ENCODE results near the gene AKAP11.

AKAP11 gene

DNA sequence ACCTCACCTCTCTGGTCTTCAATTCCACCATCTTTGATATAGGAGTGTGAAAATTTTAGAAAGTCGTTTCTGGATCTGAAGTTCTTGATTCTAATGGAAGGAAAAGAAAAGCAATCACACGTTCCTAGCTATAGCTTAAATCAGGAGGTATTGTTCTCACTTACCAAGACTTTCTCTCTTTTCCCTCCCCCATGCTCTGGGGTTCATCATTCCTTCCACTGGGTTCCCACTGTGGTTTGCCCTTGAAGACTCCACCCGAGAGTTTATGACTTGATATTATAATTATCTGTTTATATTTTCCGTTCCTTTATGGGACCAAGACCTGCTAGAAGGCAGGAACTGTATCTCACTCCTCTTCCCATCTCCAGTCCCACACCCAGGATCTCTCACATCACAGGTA lies 76.6 kb downstream of the AKAP11 start:
- DNase-seq = no peak

DNA sequence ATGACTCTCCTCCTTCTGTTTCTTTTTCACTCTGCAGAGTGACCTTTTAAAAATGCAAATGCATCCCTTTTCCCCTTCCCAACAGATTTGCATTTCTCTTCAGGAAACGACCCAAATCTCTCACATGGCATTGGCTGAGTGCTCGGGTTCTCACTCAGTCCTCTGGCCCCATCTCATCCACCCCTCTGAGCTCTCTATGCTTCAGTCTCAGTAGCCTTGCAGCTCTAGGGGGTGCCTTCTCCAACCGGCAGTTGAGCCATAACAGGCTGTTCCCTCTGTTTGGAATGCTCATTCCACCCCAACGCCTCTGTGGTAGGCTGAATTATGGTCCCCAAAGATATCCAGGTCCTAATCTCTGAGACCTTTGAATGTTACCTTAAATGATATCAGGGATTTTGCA lies 78.2 kb downstream of the AKAP11 start:
- DNase-seq = no peak

DNA sequence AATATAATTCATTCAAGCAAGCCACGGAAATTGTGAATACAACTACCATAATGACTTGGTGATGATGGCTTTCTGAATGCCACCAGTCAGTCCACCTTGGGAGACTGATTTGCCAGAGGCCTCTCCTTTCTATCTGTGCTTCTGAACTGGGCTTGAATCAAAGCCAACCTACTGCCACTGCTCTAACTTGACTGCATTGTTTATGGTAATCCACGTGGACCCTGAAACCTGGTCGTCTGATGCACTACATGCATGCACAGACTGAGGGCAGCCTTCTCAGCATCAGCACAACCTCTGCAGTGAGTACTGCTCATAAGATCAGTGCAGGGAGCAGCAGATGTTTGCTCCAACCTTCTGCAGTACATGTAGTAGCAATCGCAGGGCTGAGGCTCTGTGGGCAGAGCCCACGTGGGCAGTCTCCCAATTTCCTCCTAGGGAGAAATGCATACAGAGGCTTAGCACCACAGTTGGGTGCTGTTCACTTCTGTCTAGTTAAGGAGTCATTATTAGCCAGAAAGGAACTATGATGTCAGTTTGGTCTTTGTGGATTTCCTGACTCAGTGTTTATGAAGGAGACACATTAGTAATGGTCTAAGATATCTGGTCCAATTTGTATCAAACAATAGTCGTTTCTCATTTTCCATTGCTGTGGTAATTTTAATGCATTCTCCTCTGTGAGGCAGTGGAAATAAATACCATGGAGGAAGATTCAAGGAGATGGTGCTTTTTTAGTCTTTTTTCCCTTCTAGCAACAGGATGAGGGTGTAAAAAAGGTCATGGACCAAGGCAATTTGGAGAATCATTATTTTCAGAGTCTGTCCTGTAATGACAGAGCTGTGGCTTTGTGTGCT lies 82.5 kb downstream of the AKAP11 start:
- no peak for DNase-seq

DNA sequence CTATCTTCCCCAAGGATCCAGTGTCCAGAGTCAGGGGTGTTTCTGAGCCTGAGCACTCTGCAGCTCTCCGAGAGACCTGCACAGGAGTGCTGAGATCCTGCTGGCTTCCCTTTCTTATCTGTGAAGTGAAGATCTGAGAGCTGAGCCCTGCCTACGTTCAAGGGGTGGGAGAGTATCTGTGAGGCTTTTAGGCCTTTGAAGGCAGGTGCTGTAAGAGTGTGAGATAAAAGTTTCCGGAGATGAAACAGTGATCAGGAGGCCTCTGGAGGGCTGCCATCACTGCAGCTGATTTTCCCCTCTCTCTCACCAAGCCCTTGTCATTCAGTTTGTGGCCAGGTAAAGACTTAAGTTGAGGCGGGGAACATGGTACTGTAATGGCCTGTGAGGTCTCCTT lies 83.1 kb downstream of the AKAP11 start:
- DNase-seq = no peak

DNA sequence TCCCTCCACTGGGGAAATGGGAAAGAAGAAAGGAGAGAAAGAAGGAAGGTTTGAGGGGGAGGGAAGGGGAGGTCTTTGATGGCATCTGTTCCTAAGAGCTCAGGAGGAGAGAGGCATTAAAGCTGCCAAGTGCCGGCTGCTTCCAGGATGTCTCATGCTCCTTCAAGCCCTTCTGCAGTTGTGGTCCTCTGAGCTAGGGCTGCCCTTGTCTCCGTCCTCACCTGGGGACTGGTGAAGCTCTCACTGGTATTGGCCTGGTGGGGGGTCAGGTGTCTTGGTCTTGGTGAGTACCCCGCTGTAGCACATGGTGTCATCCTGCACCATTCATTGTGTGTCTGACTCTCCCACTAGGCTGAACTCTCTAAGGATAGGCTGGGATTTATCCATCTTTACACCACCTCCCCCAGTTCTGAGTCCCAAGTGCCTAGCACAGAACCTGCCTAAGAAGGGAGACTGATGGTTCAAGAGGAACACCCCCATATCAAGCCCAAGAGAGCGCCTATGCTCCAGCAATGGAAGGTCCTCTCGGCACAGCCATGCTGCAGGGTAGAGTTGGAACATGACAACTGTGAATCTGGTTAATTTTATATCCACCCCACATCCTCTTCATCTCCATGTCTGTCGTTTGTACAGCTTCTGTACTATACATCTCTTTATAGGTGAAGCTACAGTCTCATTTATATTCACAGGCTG lies 83.7 kb downstream of the AKAP11 start:
- no peak for DNase-seq

DNA sequence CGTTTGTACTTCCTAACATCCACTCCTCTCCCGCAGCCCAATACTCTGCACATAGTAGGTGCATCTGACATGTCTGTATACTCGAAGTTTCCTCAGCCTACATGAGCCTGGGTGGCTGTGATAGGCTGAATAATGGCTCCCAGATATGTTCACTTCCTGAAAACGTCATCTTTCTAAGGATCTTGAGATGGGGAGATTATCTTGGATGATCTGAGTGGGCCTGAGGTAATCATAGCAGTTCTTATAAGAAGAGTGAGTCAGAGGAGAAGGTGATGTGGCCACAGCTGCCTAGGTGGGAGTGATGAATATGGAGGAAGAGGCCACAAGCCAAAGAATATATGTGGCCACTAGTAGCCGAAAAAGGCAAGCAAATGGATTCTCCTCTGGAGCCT lies 84.2 kb downstream of the AKAP11 start:
- no peak for DNase-seq

DNA sequence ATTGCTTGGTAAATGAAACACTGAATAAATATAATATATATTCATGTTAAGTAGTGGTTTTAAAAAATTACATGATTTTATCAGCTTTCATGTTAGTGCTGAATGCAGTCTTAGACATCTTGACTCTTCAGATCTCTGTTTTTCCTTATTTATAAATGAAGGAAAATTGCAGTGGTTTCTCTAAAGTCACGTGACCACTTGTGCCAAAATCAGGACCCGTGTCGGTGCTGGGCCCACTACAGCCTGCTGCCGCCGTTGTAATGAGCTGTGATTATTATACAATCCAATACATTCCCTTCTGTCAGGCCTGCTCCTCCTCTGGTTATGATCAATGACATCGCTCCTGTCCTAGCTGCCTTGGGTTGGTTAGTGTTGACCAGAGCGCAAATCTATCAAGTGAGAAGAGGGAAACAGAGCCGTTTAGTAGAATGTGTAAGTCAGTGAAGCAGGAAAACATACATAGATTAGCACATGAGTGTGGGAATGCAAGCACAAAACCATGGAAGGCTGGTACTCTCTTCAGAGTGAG lies 88.2 kb downstream of the AKAP11 start:
- DNase-seq = no peak

DNA sequence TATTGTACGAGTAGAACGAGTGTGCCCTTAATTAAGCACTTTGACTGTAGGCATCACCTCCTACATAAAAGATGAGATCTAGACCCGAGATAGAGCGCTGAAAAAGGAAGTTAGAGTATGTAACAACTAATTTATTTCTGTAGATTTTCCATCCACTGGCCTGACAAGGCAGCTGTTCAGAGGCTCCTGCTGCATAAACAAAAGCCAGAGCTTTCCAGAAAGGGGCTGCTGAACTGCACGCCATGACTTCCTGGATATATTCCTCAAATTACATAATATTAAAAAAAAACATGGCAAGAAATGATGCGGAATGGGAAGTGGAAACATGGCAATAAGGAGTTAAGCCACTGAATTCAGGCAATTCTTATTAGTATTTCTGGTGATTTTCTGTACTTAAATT lies 89.7 kb downstream of the AKAP11 start:
- no peak for DNase-seq

DNA sequence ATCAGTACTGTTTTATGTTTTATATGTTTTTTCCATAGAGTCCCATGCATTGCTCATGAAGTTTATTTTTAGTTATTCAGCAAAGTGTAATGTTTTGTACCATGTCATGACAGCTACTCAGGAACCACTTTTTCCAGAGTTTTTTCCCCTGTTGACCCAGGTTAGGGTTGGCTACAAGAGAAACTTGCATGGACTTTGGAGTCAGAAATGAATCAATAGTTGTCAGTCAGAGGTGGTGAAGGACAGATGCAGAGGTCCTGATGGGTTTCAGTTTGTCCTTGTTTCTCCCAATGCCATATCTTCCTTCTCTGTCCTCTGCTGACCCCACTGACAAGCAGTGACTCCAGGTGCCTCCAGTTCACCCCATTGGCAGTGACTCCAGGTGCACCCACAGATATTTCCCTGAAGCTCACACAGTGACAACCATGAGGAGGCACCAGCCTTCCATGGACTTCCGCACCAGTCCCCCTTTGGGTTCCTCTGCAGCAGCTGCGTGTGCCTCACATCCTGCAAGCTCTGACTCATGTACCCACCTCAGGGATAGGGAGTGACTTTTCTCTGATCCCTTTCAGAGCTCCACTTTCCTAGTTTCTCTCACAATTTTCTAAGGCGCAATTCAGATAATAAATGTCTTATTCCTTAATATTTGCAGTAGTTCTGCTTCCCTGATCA lies 92.1 kb downstream of the AKAP11 start:
- DNase-seq = no peak

DNA sequence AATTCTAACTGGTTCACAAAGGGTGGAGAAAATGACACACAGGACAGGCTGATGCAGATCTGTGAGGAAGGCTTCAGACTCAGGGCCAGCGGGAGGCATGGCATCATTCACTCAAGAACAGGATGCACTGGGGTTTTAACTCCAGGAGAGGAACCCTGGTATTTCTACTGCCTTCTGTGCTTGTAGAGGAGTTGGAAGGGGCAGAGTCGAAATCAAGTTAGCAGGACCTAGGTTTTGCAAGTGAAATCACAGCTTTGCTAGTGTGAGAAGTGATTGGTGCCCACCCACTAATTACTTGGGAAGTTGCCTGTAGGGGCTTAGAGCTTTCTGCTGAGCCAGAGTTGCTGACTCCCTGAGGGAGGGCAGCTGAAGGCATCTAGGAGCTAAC lies 92.7 kb downstream of the AKAP11 start:
- DNase-seq = no peak

DNA sequence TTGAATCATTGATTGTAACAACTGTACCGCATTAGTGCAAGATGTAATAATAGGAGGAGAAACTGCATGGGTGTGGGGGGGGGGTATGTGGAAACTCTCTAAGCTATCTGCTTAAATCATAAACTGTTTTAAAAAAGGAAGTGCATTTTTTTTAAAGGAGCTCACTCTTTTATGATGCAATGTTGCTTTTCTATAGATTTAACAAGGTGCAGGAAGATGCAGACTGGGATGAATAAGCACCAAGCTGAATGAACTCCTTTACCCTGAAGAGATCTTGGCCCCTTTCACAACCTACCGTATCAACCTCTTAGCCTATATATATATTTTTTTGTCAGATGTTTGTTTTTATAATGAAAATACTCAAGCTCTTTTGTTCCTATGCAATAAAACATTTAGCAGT lies 95.9 kb downstream of the AKAP11 start:
- no peak for DNase-seq

DNA sequence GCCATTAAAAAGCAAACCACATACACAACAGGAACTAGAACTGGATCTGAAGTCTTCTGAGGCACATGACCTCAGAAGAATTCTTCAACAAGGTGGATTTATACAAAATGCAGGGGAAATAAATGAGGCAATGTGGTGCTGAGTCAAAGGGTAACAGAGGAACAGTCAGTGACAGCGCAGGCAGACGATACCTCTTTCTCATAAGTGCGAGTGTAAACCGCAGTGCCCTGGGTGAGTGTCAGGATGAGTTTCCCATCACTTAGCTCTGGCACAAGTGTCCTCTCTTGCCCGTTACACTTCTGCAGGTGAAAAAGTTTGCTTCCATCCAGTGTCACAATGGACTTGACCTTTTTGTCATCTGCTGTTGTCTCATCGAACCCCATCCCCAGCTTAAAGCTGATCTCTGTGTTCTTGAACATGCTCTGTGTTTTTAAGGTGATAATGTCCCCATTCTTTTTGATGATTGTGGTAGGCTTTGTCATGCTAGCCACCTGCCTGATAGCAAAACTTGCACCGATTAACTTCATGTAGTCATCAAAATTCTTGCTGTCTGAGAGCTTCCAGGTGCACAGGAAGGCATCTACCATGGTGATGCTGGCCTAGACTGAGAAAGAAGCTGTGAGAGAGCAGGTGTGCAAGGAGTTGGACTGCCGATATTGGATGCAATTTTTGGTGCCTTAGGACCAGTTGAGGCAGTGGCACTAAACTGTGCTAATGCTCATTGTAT lies 97.3 kb downstream of the AKAP11 start:
- DNase-seq = no peak

DNA sequence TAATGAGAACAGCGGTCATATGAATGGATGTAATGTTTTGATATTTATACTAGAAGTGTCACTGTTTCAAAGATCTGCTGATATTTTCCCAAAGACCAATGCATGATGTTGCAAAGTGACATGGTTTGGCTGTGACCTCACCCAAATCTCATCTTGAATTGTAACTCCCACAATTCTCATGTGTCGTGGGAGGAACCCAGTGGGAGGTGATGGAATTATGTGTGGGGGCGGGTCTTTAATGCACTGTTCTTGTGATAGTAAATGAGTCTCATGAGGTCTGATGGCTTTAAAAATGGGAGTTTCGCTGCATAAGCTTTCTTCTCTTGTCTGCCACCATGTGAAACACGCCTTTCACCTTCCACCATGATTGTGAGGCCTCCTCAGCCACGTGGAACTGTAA lies 98.3 kb downstream of the AKAP11 start:
- DNase-seq = no peak

All from activated gamma-delta T cell (primary cell).